SK-N-SH treated with all-trans-retinoic acid at 6 μM for 48 hours (cell line): ENCODE measurements around the gene ZBTB9.

Experiments used
- ATAC-seq: fragments of 200-7000 bp; cut with Tn5 transposase; 3 replicates; pipeline ENCODE4 v1.9.1; 2020; ENCODE audit warnings: mild to moderate bottlenecking, moderate library complexity
- ARNTL ChIP-seq: fragments of 450-650 bp; formaldehyde crosslinking; IDR thresholded peaks from 2 replicates; pipeline ENCODE4 v1.5.0; 2020; ENCODE audit warnings: low read depth, mild to moderate bottlenecking, moderate library complexity, borderline replicate concordance
- BACH2 ChIP-seq: fragments of 250-450 bp; sonication (Bioruptor Pico); IDR thresholded peaks from 2 replicates; pipeline ENCODE4 v1.9.0; 2021; ENCODE audit warnings: mild to moderate bottlenecking, borderline replicate concordance
- CSDC2 ChIP-seq: fragments of 250-450 bp; sonication (Bioruptor Pico); IDR thresholded peaks from 2 replicates; pipeline ENCODE4 v1.5.0; 2020; ENCODE audit warnings: mild to moderate bottlenecking, moderate library complexity
- CSRNP3 ChIP-seq: fragments of 250-450 bp; sonication (Bioruptor Pico); IDR thresholded peaks from 2 replicates; pipeline ENCODE4 v1.5.1; 2021; ENCODE audit warnings: mild to moderate bottlenecking, moderate library complexity
- GLIS3 ChIP-seq: fragments of 250-450 bp; sonication (Bioruptor Pico); IDR thresholded peaks from 2 replicates; pipeline ENCODE4 v1.5.0; 2020; ENCODE audit warnings: mild to moderate bottlenecking, moderate library complexity
- ISL1 ChIP-seq: fragments of 250-450 bp; sonication (Bioruptor Pico); IDR thresholded peaks from 2 replicates; pipeline ENCODE4 v2.1.2; 2022; ENCODE audit warnings: mild to moderate bottlenecking, moderate library complexity
- OSR1 ChIP-seq: fragments of 250-450 bp; sonication (Bioruptor Pico); IDR thresholded peaks from 2 replicates; pipeline ENCODE4 v1.8.0; 2022; ENCODE audit warnings: moderate library complexity, mild to moderate bottlenecking, inconsistent platforms
- POU6F1 ChIP-seq: fragments of 250-450 bp; sonication (Bioruptor Pico); IDR thresholded peaks from 2 replicates; pipeline ENCODE4 v1.8.0; 2021; ENCODE audit warnings: low read depth, mild to moderate bottlenecking, moderate library complexity, borderline replicate concordance
- PPARA ChIP-seq: fragments of 250-450 bp; sonication (Bioruptor Pico); IDR thresholded peaks from 2 replicates; pipeline ENCODE4 v1.5.0; 2020; ENCODE audit warnings: mild to moderate bottlenecking, borderline replicate concordance
- RARB ChIP-seq: fragments of 250-450 bp; sonication (Bioruptor Pico); IDR thresholded peaks from 2 replicates; pipeline ENCODE4 v1.8.0; 2021; ENCODE audit warnings: mild to moderate bottlenecking, moderate library complexity
- SNAI2 ChIP-seq: fragments of 250-450 bp; sonication (Bioruptor Pico); IDR thresholded peaks from 2 replicates; pipeline ENCODE4 v1.5.0; 2020; ENCODE audit warnings: mild to moderate bottlenecking, moderate library complexity
- TOX ChIP-seq: fragments of 250-450 bp; sonication (Bioruptor Pico); IDR thresholded peaks from 2 replicates; pipeline ENCODE4 v1.8.0; 2021; ENCODE audit warnings: mild to moderate bottlenecking, moderate library complexity, borderline replicate concordance
- TSHZ2 ChIP-seq: fragments of 250-450 bp; sonication (Bioruptor Pico); IDR thresholded peaks from 2 replicates; pipeline ENCODE4 v1.5.0; 2020; ENCODE audit warnings: mild to moderate bottlenecking, moderate library complexity
- ZC3H10 ChIP-seq: fragments of 250-450 bp; sonication (Bioruptor Pico); IDR thresholded peaks from 2 replicates; pipeline ENCODE4 v1.5.1; 2021; ENCODE audit warnings: mild to moderate bottlenecking, moderate library complexity
- ZFP3 ChIP-seq: fragments of 250-450 bp; sonication (Bioruptor Pico); IDR thresholded peaks from 2 replicates; pipeline ENCODE4 v1.5.0; 2020; ENCODE audit warnings: mild to moderate bottlenecking, moderate library complexity
- ZFP30 ChIP-seq: fragments of 450-650 bp; formaldehyde crosslinking; IDR thresholded peaks from 2 replicates; pipeline ENCODE4 v1.5.0; 2022; ENCODE audit warnings: mild to moderate bottlenecking, moderate library complexity
- ZNF565 ChIP-seq: fragments of 450-650 bp; formaldehyde crosslinking; conservative IDR thresholded peaks from 2 replicates; pipeline ENCODE4 v1.5.0; 2020; ENCODE audit warnings: low read depth, mild to moderate bottlenecking, moderate library complexity
- ZNF70 ChIP-seq: fragments of 450-650 bp; formaldehyde crosslinking; IDR thresholded peaks from 2 replicates; pipeline ENCODE4 v1.5.0; 2020; ENCODE audit warnings: mild to moderate bottlenecking, moderate library complexity
- ZNF8 ChIP-seq: fragments of 450-650 bp; formaldehyde crosslinking; IDR thresholded peaks from 2 replicates; pipeline ENCODE4 v1.5.0; 2020; ENCODE audit warnings: mild to moderate bottlenecking, moderate library complexity
- TF ChIP-seq, protein P1 (sequence below): fragments of 250-450 bp; sonication (Bioruptor Pico); IDR thresholded peaks from 2 replicates; pipeline ENCODE4 v1.5.1; 2020; ENCODE audit warnings: low read depth, mild to moderate bottlenecking, moderate library complexity

ZBTB9 gene

DNA sequence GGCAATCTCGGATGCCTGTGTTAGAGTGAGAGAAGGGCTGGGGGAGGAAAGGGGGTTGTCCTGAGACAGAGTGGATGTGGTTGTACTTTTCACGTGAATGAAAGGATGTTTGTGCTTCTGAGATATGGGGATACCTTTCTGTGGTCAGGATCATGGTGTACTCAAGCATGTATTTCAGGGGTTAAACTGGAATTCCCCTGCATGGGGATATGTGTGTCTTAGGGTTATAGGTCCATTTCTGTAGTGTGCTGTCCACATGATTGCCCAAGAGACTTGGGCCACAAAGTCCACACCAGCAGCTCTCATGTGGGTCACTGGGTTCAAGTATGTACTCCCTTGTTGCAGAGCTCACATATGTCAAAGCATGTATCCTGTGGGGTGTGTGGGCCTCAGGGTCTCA lies 24.0 kb upstream of the ZBTB9 start (continued):
- TF ChIP-seq ZC3H10 (CRISPR knock-in tag) (no peak), ISL1 (CRISPR knock-in tag) (no peak), ZNF8 (no peak), ZFP30 (CRISPR knock-in tag) (no peak)

DNA sequence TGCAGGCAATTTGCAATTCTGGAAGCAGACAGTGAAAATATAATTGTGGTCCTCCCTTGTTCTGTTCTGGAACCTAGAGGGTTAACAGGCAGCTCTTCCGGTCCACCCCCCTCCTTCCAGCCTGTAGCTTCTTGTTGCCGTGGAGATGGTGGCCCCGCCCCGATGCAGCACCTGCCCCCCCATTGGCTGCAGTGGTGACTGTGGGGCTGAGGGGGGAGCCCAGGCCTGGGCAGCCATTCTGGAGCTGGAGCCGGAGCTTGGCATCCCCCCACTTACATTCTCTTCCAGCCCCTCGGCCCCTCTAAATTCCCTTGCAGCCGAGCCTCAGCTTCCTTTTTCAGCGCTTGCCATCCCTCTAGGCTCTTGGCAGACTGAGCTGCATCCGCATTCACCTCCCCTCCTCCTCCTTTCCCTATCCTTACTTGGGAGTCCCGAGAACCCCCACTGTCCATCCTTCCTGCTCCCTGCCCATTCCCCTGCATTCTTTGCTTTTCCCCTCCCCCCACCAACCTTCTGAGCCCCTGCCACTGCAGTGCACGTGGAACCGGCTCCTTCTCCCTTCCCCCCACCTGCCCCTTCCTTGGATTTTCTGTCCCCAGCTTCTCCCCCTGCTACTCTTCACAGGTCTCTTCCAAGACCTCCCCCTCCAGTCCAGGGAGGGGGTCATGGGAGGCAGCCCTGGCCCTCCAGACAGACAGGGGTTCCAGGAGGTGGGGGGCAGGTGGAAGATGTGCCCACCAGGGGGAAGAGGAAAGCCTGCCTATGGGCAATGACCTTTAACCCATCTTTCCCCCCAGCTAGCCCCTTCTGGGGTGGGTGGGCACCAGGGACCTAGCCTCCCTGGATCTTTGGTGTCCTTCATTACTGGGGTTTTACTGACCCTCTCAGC lies 23.1 kb upstream of the ZBTB9 start:
- peak; percentile 67 for ATAC-seq
- no peak for TF ChIP-seq PPARA (CRISPR knock-in tag)
- TF ChIP-seq OSR1, result no peak
- TF ChIP-seq BACH2, result no peak

- TF ChIP-seq ZNF565 (CRISPR knock-in tag) (no peak), ZNF70 (no peak)
- no peak for ATAC-seq
Observed at GRCh38 chr6:33431880-33432541, 22.4 kb upstream of the ZBTB9 start.

- ATAC-seq, result no peak
- TF ChIP-seq ZNF565 (CRISPR knock-in tag) (no peak), ISL1 (CRISPR knock-in tag) (no peak), ZFP30 (CRISPR knock-in tag) (no peak), SNAI2 (CRISPR knock-in tag) (no peak), GLIS3 (CRISPR knock-in tag) (no peak), TOX (CRISPR knock-in tag) (no peak), POU6F1 (no peak)
- TF ChIP-seq, all 23 proteins: peak for 0
Observed at GRCh38 chr6:33432546-33432945, 21.8 kb upstream of the ZBTB9 start.

DNA sequence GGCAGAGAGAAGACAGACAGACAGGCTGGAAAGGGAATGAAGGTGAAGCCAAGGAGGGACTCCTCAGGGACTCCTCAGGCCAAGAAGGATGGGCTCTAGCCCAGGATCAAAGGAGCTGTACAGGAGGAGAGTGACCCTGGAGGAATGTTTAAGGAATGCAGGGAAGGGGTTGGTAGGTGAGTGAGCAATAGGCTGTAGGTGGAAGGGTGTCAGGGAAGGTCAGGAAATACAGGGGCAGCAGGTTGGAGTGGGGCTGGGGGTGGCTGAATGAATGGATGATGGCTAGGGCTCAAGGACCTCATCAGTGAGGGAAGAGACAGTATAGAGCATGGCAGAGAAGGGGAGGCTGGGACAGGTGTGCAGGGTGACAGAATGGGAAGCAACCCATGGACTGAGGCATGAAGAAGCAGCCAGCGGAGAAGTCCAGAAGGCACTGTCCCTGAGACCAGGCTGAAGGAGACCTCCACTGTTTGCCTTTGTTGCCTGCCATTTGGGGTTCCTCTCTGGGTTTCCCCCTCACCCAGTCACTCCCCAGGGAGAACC lies 21.3 kb upstream of the ZBTB9 start:
- TF ChIP-seq ISL1 (CRISPR knock-in tag), result no peak
- no peak for TF ChIP-seq ZFP3 (CRISPR knock-in tag)
- no peak for TF ChIP-seq ZNF565 (CRISPR knock-in tag)
- no peak for TF ChIP-seq ZNF70
- no peak for TF ChIP-seq TOX (CRISPR knock-in tag)
- TF ChIP-seq CSDC2 (CRISPR knock-in tag), result no peak
- TF ChIP-seq BACH2, result no peak
- TF ChIP-seq RARB (CRISPR knock-in tag), result no peak
- no peak for TF ChIP-seq CSRNP3 (CRISPR knock-in tag)
- TF ChIP-seq ARNTL (CRISPR knock-in tag), result no peak
- no peak for TF ChIP-seq POU6F1
- no peak for TF ChIP-seq PPARA (CRISPR knock-in tag)
- TF ChIP-seq SNAI2 (CRISPR knock-in tag), result no peak
- no peak for TF ChIP-seq TSHZ2 (CRISPR knock-in tag)
- TF ChIP-seq GLIS3 (CRISPR knock-in tag), result no peak
- TF ChIP-seq ZFP30 (CRISPR knock-in tag), result no peak
- TF ChIP-seq, protein P1, sequence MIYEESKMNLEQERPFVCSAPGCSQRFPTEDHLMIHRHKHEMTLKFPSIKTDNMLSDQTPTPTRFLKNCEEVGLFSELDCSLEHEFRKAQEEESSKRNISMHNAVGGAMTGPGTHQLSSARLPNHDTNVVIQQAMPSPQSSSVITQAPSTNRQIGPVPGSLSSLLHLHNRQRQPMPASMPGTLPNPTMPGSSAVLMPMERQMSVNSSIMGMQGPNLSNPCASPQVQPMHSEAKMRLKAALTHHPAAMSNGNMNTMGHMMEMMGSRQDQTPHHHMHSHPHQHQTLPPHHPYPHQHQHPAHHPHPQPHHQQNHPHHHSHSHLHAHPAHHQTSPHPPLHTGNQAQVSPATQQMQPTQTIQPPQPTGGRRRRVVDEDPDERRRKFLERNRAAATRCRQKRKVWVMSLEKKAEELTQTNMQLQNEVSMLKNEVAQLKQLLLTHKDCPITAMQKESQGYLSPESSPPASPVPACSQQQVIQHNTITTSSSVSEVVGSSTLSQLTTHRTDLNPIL (CRISPR knock-in tag), result no peak
- TF ChIP-seq, all 23 proteins: peak for 0
- no peak for ATAC-seq
